GM23338 (cell line): ENCODE measurements around the gene NINJ2. TPM values are rescaled to one million over a fixed set of nuclear protein-coding genes. Genes with fewer than 3 reads are reported as not detected.

ENCODE experiments used
- ATAC-seq: fragments of 200-7000 bp; cut with Tn5 transposase; 3 replicates; pipeline ENCODE4 v1.9.1; 2020
- DNase-seq: peaks from one replicate; pipeline ENCODE4 v3.0.0-alpha.2; 2015; ENCODE audit warnings: low spot score
- H2AFZ ChIP-seq: fragments of 200-600 bp; sonication (generic); 2 replicates; pipeline ENCODE4 v1.8.0; 2016; ENCODE audit warnings: antibody characterized with exemption, mild to moderate bottlenecking, moderate library complexity
- H3F3A ChIP-seq: fragments of 200-600 bp; sonication (generic); replicated peaks from 2 replicates; pipeline ENCODE4 v1.8.0; 2017; ENCODE audit warnings: antibody characterized with exemption, mixed run types, low read depth
- H3K27ac ChIP-seq: fragments of 200-600 bp; sonication (generic); 2 replicates; pipeline ENCODE4 v1.6.1; 2016; ENCODE audit warnings: low read depth
- H3K27me3 ChIP-seq: fragments of 200-600 bp; sonication (generic); 2 replicates; pipeline ENCODE4 v1.8.0; 2016; ENCODE audit warnings: mild to moderate bottlenecking, mixed run types, moderate library complexity; ENCODE audit not compliant: insufficient read depth
- H3K36me3 ChIP-seq: fragments of 200-600 bp; sonication (generic); 2 replicates; pipeline ENCODE4 v1.8.0; 2016; ENCODE audit warnings: mild to moderate bottlenecking; ENCODE audit not compliant: insufficient read depth
- H3K4me1 ChIP-seq: fragments of 200-600 bp; sonication (generic); 2 replicates; pipeline ENCODE4 v1.8.0; 2016; ENCODE audit warnings: mild to moderate bottlenecking, moderate library complexity; ENCODE audit not compliant: insufficient read depth
- H3K4me2 ChIP-seq: fragments of 200-600 bp; sonication (generic); 2 replicates; pipeline ENCODE4 v1.7.1; 2017; ENCODE audit warnings: mixed run types
- H3K4me3 ChIP-seq: fragments of 200-600 bp; sonication (generic); 2 replicates; pipeline ENCODE4 v1.6.1; 2016; ENCODE audit warnings: mixed run types
- H3K79me2 ChIP-seq: fragments of 200-600 bp; sonication (generic); replicated peaks from 2 replicates; pipeline ENCODE4 v1.8.0; 2017; ENCODE audit warnings: mild to moderate bottlenecking; ENCODE audit not compliant: insufficient read depth
- H3K9me2 ChIP-seq: fragments of 200-600 bp; sonication (generic); 2 replicates; pipeline ENCODE4 v1.8.0; 2017; ENCODE audit not compliant: insufficient read depth
- H4K20me1 ChIP-seq: fragments of 200-600 bp; sonication (generic); replicated peaks from 2 replicates; pipeline ENCODE4 v1.8.0; 2017; ENCODE audit warnings: mild to moderate bottlenecking; ENCODE audit not compliant: insufficient read depth
- H3K27ac Mint-ChIP-seq: 2 replicates; pipeline ENCODE4 v1.8.0; 2020; ENCODE audit warnings: inconsistent platforms, mild to moderate bottlenecking, moderate library complexity, mixed read lengths
- H3K27me3 Mint-ChIP-seq: 3 replicates; pipeline ENCODE4 v1.8.0; 2022; ENCODE audit warnings: low read depth, mild to moderate bottlenecking, moderate library complexity, mixed read lengths, inconsistent platforms; ENCODE audit not compliant: insufficient read depth, poor library complexity
- H3K36me3 Mint-ChIP-seq: 3 replicates; pipeline ENCODE4 v1.8.0; 2021; ENCODE audit warnings: low read depth, mild to moderate bottlenecking, inconsistent platforms, moderate library complexity, mixed read lengths
- H3K4me1 Mint-ChIP-seq: 3 replicates; pipeline ENCODE4 v1.8.0; 2020; ENCODE audit warnings: mild to moderate bottlenecking, inconsistent platforms, mixed read lengths
- H3K4me3 Mint-ChIP-seq: 3 replicates; pipeline ENCODE4 v1.8.0; 2021; ENCODE audit warnings: moderate library complexity, mild to moderate bottlenecking, inconsistent platforms, mixed read lengths
- H3K9me3 Mint-ChIP-seq: 3 replicates; pipeline ENCODE4 v1.8.0; 2020; ENCODE audit warnings: moderate library complexity, mild to moderate bottlenecking, inconsistent platforms, mixed read lengths
- CREB1 ChIP-seq: fragments of 250-450 bp; sonication (Bioruptor Pico); IDR thresholded peaks from 2 replicates; pipeline ENCODE4 v1.5.0; 2020; ENCODE audit warnings: low read depth, mild to moderate bottlenecking, moderate library complexity
- EZH2phosphoT487 ChIP-seq: fragments of 200-600 bp; sonication (generic); IDR thresholded peaks from one replicate; pipeline ENCODE4 v1.8.1; 2018; ENCODE audit warnings: antibody characterized with exemption; ENCODE audit not compliant: unreplicated experiment
- JUNB ChIP-seq: IDR thresholded peaks from one replicate; pipeline ENCODE4 v1.6.1; 2016; ENCODE audit warnings: antibody characterized with exemption; ENCODE audit not compliant: unreplicated experiment
- POLR2AphosphoS5 ChIP-seq: IDR thresholded peaks from 2 replicates; pipeline ENCODE4 v1.6.1; 2016; ENCODE audit warnings: antibody characterized with exemption, low read depth
- REST ChIP-seq: IDR thresholded peaks from one replicate; pipeline ENCODE4 v1.6.1; 2018; ENCODE audit warnings: antibody characterized with exemption; ENCODE audit not compliant: unreplicated experiment
- STAT1 ChIP-seq: IDR thresholded peaks from one replicate; pipeline ENCODE4 v1.6.1; 2016; ENCODE audit warnings: antibody characterized with exemption; ENCODE audit not compliant: unreplicated experiment
- ZNF331 ChIP-seq: fragments of 250-450 bp; sonication (Bioruptor Pico); IDR thresholded peaks from 2 replicates; pipeline ENCODE4 v1.5.0; 2020; ENCODE audit warnings: low read depth, mild to moderate bottlenecking, moderate library complexity
- ZNF462 ChIP-seq: fragments of 250-450 bp; sonication (Bioruptor Pico); IDR thresholded peaks from 2 replicates; pipeline ENCODE4 v1.5.0; 2020; ENCODE audit warnings: mild to moderate bottlenecking, moderate library complexity
- polyA plus RNA-seq: library from polyadenylated mRNA; unstranded; fragments of >200 nt; fragmentation: Nextera tagmentation; extraction: Ambion mirVana; gene quantifications from 2 replicates; pipeline ENCODE4 v1.2.1, GENCODE V29; 2016
- total RNA-seq: library from RNA; depleted of rRNA; stranded (reverse); fragments of >200 nt; shearing (Covaris generic); gene quantifications from 2 replicates; pipeline ENCODE4 v1.2.3, GENCODE V29; 2014

The NINJ2 gene
- total and polyA plus RNA-seq, 2 experiments from 2014 or later: 0.94 to 2.6 TPM

- Mint-ChIP-seq H3K27ac (no peak overlapping the region), H3K4me1 (peaks cover 3% of the 10 kb centered on the region; the same call in 2 of the 3 replicates), H3K27me3 (peaks cover 7% of the 10 kb centered on the region), H3K9me3 (no peaks in the 10 kb centered on the region), H3K36me3 (peaks cover 3% of the 10 kb centered on the region; the same call in 1 of the 3 replicates), H3K4me3 (no peak overlapping the region)
- no peaks in the 10 kb centered on the region for H3K79me2 ChIP-seq
- H3K4me1 ChIP-seq: no peaks in the 10 kb centered on the region
- H3F3A ChIP-seq: no peaks in the 10 kb centered on the region
- no peak overlapping the region for H3K4me2 ChIP-seq
- DNase-seq (no peak), ATAC-seq (no peak)
- peaks cover 7% of the 10 kb centered on the region for H3K27me3 ChIP-seq
- no peak overlapping the region for H3K27ac ChIP-seq
- no peaks in the 10 kb centered on the region for H3K36me3 ChIP-seq
- H3K4me3 ChIP-seq: no peak overlapping the region
- no peaks in the 10 kb centered on the region for H3K9me2 ChIP-seq
- TF ChIP-seq STAT1 (no peak), ZNF462 (CRISPR knock-in tag) (no peak), JUNB (no peak), REST (no peak), POLR2AphosphoS5 (no peak), EZH2phosphoT487 (no peak), ZNF331 (CRISPR knock-in tag) (no peak), CREB1 (CRISPR knock-in tag) (no peak)
- H4K20me1 ChIP-seq: no peaks in the 10 kb centered on the region
- H2AFZ ChIP-seq: no peak overlapping the region
These were observed 115.3 kb downstream of the NINJ2 start for GRCh38 chr12:547883-548470.
